DMS 273 (cell line): ENCODE results near the gene ZRANB2.

Source experiments
- DNase-seq: peaks from one replicate; lab custom pipeline; 2025; ENCODE audit not compliant: unreplicated experiment; lab: John Stamatoyannopoulos, UW

Gene ZRANB2

GRCh38 chr1:71080739-71081696 lies at the start of gene ZRANB2:
ZRANB2 (minus strand) TSS chr1:71081035; CDS start chr1:71080995, 40 bp downstream.
- peak; percentile 98 for DNase-seq

GRCh38 chr1:71128060-71128459 lies 47.2 kb upstream of the ZRANB2 start:
- DNase-seq, result no peak

GRCh38 chr1:71118086-71118485 lies 37.3 kb upstream of the ZRANB2 start:
- no peak for DNase-seq

GRCh38 chr1:71116729-71117128 lies 35.9 kb upstream of the ZRANB2 start:
- DNase-seq, result no peak

GRCh38 chr1:71106658-71107322 lies 26.0 kb upstream of the ZRANB2 start:
- no peak for DNase-seq

- no peak for DNase-seq
Measured at GRCh38 chr1:71104417-71104816, 23.6 kb upstream of the ZRANB2 start.

GRCh38 chr1:71101839-71102376 lies 21.1 kb upstream of the ZRANB2 start:
- peak; percentile 37 for DNase-seq

GRCh38 chr1:71097428-71097827 lies 16.6 kb upstream of the ZRANB2 start:
- DNase-seq, result no peak

- DNase-seq, result no peak
Measured at GRCh38 chr1:71094913-71095312, 14.1 kb upstream of the ZRANB2 start.

GRCh38 chr1:71093938-71094337 lies 13.1 kb upstream of the ZRANB2 start:
- peak; percentile 49 for DNase-seq

GRCh38 chr1:71089536-71090270 lies 8.9 kb upstream of the ZRANB2 start:
- no peak for DNase-seq

- no peak for DNase-seq
Measured at GRCh38 chr1:71088645-71089287, 7.9 kb upstream of the ZRANB2 start.

GRCh38 chr1:71087713-71088112 lies 6.9 kb upstream of the ZRANB2 start:
- DNase-seq, result no peak

- no peak for DNase-seq
Measured at GRCh38 chr1:71087060-71087459, 6.2 kb upstream of the ZRANB2 start.

GRCh38 chr1:71086331-71086730 lies 5.5 kb upstream of the ZRANB2 start:
- DNase-seq, result no peak

GRCh38 chr1:71083271-71083670 lies 2.4 kb upstream of the ZRANB2 start:
- DNase-seq, result no peak

GRCh38 chr1:71081697-71082080 lies 854 bp upstream of the ZRANB2 start:
- peak; percentile 21 for DNase-seq

- peak; percentile 53 for DNase-seq
Measured at GRCh38 chr1:71080230-71080738, 551 bp downstream of the ZRANB2 start.

GRCh38 chr1:71074681-71075080 lies 6.2 kb downstream of the ZRANB2 start:
- no peak for DNase-seq

GRCh38 chr1:71072273-71072672 lies 8.6 kb downstream of the ZRANB2 start:
- DNase-seq, result no peak
